HepG2 (cell line): ENCODE measurements around the gene ESRP2. TPM values are rescaled to one million over a fixed set of nuclear protein-coding genes. Genes with fewer than 3 reads are reported as not detected.

Experiments used
- ATAC-seq: fragments of 200-7000 bp; cut with Tn5 transposase; 3 replicates; pipeline ENCODE4 v1.9.1; 2020; ENCODE audit warnings: mild to moderate bottlenecking, moderate library complexity
- BruUV-seq: library from RNA; stranded (reverse); fragments of 400-500 nt; replicated peaks from 2 replicates; lab custom pipeline; 2021; lab: Mats Ljungman, UMichigan
- CTCF ChIA-PET: fragments of 300-600 bp; formaldehyde crosslinking; extraction: SDS; loops from one replicate; lab custom pipeline; 2021; ENCODE audit warnings: low total read pairs, inconsistent platforms, low intra/inter-chr PET ratio; lab: Yijun Ruan, JAX
- POLR2A ChIA-PET: fragments of 350-600 bp; sonication (Branson Sonifier 250); formaldehyde crosslinking; loops from one replicate; lab custom pipeline; 2020; ENCODE audit warnings: antibody characterized with exemption, inconsistent platforms; lab: Yijun Ruan, JAX
- DNase-seq: peaks from one replicate; pipeline ENCODE4 v3.0.0-alpha.2; 2015; ENCODE audit warnings: low spot score
- FAIRE-seq: peaks from 3 replicates; lab custom pipeline; 2011; peaks lifted over from hg19 to GRCh38; lab: Jason Lieb, UNC
- H2AFZ ChIP-seq: one replicate; pipeline ENCODE4 v1.6.1; 2011; ENCODE audit warnings: low read length, inconsistent platforms
- H3K27ac ChIP-seq: fragments of 300-600 bp; 3 replicates; pipeline ENCODE4 v1.8.0; 2011; ENCODE audit warnings: mixed run types, mild to moderate bottlenecking, mixed read lengths, low read length, inconsistent platforms; ENCODE audit not compliant: insufficient read depth; ENCODE audit errors: extremely low read length
- H3K27me3 ChIP-seq, 2 experiments: fragments of 200-600 bp in 1 of 2; 2 replicates in 1 of 2; 3 replicates in 1 of 2; pipeline versions ENCODE4 v1.6.0 to v1.8.0; 2011; ENCODE audit warnings: low read length in 2 of 2, mild to moderate bottlenecking in 2 of 2, moderate library complexity in 2 of 2, inconsistent platforms in 1 of 2; ENCODE audit not compliant: insufficient read depth in 2 of 2, control insufficient read depth in 1 of 2
- H3K36me3 ChIP-seq, 2 experiments: fragments of 200-600 bp in 1 of 2; replicated peaks in 1 of 2; 2 replicates in 1 of 2; 3 replicates in 1 of 2; pipeline versions ENCODE4 v1.5.1 to v1.8.0; 2011; ENCODE audit warnings: low read length in 2 of 2, inconsistent platforms in 1 of 2; ENCODE audit not compliant: insufficient read depth in 2 of 2, control insufficient read depth in 1 of 2
- H3K4me1 ChIP-seq: 2 replicates; pipeline ENCODE4 v1.5.1; 2012; ENCODE audit warnings: low read length, inconsistent platforms; ENCODE audit not compliant: insufficient read depth
- H3K4me2 ChIP-seq: 2 replicates; pipeline ENCODE4 v1.6.0; 2011; ENCODE audit warnings: low read depth, low read length, inconsistent platforms
- H3K4me3 ChIP-seq, 3 experiments: fragments of 200-600 bp in 1 of 3; sonication (generic), shearing (Covaris generic) in 1 of 3; replicated peaks in 1 of 3; 2 replicates each; pipeline ENCODE4 v1.5.1; 2011 to 2016; ENCODE audit warnings: low read length in 3 of 3, inconsistent platforms in 2 of 3, low read depth in 2 of 3, mild to moderate bottlenecking in 2 of 3, control low read depth in 1 of 3, mixed read lengths in 1 of 3; ENCODE audit not compliant: insufficient read depth in 1 of 3
- H3K79me2 ChIP-seq: one replicate; pipeline ENCODE4 v1.6.1; 2011; ENCODE audit warnings: low read length, inconsistent platforms; ENCODE audit not compliant: insufficient read depth
- H3K9ac ChIP-seq: 2 replicates; pipeline ENCODE4 v1.6.0; 2011; ENCODE audit warnings: mild to moderate bottlenecking, low read depth, low read length, inconsistent platforms; ENCODE audit not compliant: insufficient read depth
- H3K9me3 ChIP-seq: 2 replicates; pipeline ENCODE4 v1.5.1; 2012; ENCODE audit warnings: mild to moderate bottlenecking, low read length
- H4K20me1 ChIP-seq: 2 replicates; pipeline ENCODE4 v1.6.0; 2011; ENCODE audit warnings: inconsistent platforms, mild to moderate bottlenecking, low read length, moderate library complexity; ENCODE audit not compliant: insufficient read depth
- ARNT2 ChIP-seq: sonication (generic); formaldehyde crosslinking; IDR thresholded peaks from 2 replicates; pipeline ENCODE4 v1.8.0; 2022; ENCODE audit warnings: mild to moderate bottlenecking, low read depth, missing genetic modification reagents, moderate library complexity
- ATF4 ChIP-seq, 2 experiments: fragments of 450-650 bp in 1 of 2; sonication (generic) in 1 of 2; formaldehyde crosslinking; IDR thresholded peaks; 2 replicates each; pipeline versions ENCODE4 v1.5.0 to v1.8.0; 2020 to 2022; ENCODE audit warnings: mild to moderate bottlenecking in 1 of 2, missing genetic modification reagents in 1 of 2
- BCL6 ChIP-seq: IDR thresholded peaks from 2 replicates; pipeline ENCODE4 v1.6.1; 2016; ENCODE audit warnings: missing genetic modification reagents, missing compliant biosample characterization
- CAMTA2 ChIP-seq: sonication (generic); formaldehyde crosslinking; IDR thresholded peaks from 2 replicates; pipeline ENCODE4 v1.4.0; 2020; ENCODE audit warnings: mild to moderate bottlenecking, missing genetic modification reagents, borderline replicate concordance
- MEF2D ChIP-seq: sonication (generic); formaldehyde crosslinking; IDR thresholded peaks from 2 replicates; pipeline ENCODE4 v1.5.1; 2020; ENCODE audit warnings: mild to moderate bottlenecking, missing genetic modification reagents
- NRL ChIP-seq: sonication (generic); formaldehyde crosslinking; IDR thresholded peaks from 2 replicates; pipeline ENCODE4 v1.5.0; 2020; ENCODE audit warnings: missing genetic modification reagents, mild to moderate bottlenecking, moderate library complexity, borderline replicate concordance
- PHF21A ChIP-seq: sonication (generic); formaldehyde crosslinking; IDR thresholded peaks from 2 replicates; pipeline ENCODE4 v1.5.0; 2020; ENCODE audit warnings: mild to moderate bottlenecking, missing genetic modification reagents
- SNAPC5 ChIP-seq: sonication (generic); formaldehyde crosslinking; IDR thresholded peaks from 2 replicates; pipeline ENCODE4 v1.8.1; 2023; ENCODE audit warnings: mild to moderate bottlenecking, missing genetic modification reagents, borderline replicate concordance
- SRF ChIP-seq: IDR thresholded peaks from 2 replicates; pipeline ENCODE4 v1.6.1; 2011; ENCODE audit warnings: mild to moderate bottlenecking, low read depth, low read length, moderate library complexity
- TFDP2 ChIP-seq: sonication (generic); formaldehyde crosslinking; IDR thresholded peaks from 2 replicates; pipeline ENCODE4 v1.4.0; 2020; ENCODE audit warnings: missing genetic modification reagents
- ZFP90 ChIP-seq: sonication (generic); formaldehyde crosslinking; IDR thresholded peaks from 2 replicates; pipeline ENCODE4 v1.8.0; 2022; ENCODE audit warnings: missing genetic modification reagents, mild to moderate bottlenecking, inconsistent platforms, borderline replicate concordance
- ZNF18 ChIP-seq: sonication (generic); formaldehyde crosslinking; IDR thresholded peaks from 2 replicates; pipeline ENCODE4 v1.8.0; 2022; ENCODE audit warnings: mild to moderate bottlenecking, missing genetic modification reagents; ENCODE audit not compliant: insufficient replicate concordance
- ZNF280D ChIP-seq: sonication (generic); formaldehyde crosslinking; IDR thresholded peaks from 2 replicates; pipeline ENCODE4 v1.5.1; 2020; ENCODE audit warnings: mild to moderate bottlenecking, missing genetic modification reagents
- ZNF703 ChIP-seq: sonication (generic); formaldehyde crosslinking; IDR thresholded peaks from 2 replicates; pipeline ENCODE4 v1.5.1; 2020; ENCODE audit warnings: missing genetic modification reagents, mild to moderate bottlenecking, moderate library complexity, borderline replicate concordance
- WGBS: methylation state at CpG from one replicate; pipeline ENCODE4 v1.1.6; 2017; ENCODE audit warnings: low lambda C conversion rate; 5-methylcytosine and 5-hydroxymethylcytosine counted together
- in situ Hi-C: cut with HindIII; loops from 2 replicates; pipeline ENCODE4 v1.10.0; 2017; ENCODE audit warnings: low pct_unique_long_range_greater_than_20kb; ENCODE audit not compliant: extremely low pct_ligation_motif_present
- intact Hi-C: fragments of 100-400 bp; cut with micrococcal nuclease; formaldehyde crosslinking; loops from one replicate; pipeline ENCODE4 v1.10.0; 2022; ENCODE audit not compliant: unreplicated experiment
- polyA plus RNA-seq, 8 experiments: library from polyadenylated mRNA; depleted of rRNA in 3 of 8; stranded (reverse) in 7 of 8; unstranded in 1 of 8; fragments of >200 nt; fragmentation: Illumina TruSeq in 4 of 8; extraction: Trizol in 4 of 8; gene quantifications; 2 replicates each; pipeline versions ENCODE4 v1.2.1 to v1.2.3, GENCODE V29; 2011 to 2016; ENCODE audit warnings: low read depth in 4 of 8, missing spikeins in 1 of 8, mixed read lengths in 1 of 8; ENCODE audit not compliant: insufficient read depth in 1 of 8
- total RNA-seq, 5 experiments: library from RNA; depleted of rRNA; stranded (reverse); fragments of >200 nt; fragmentation: Illumina TruSeq; extraction: Trizol; gene quantifications; 2 replicates each; pipeline ENCODE4 v1.2.3, GENCODE V29; 2016; ENCODE audit warnings: low read depth in 1 of 5

Gene ESRP2
- total and polyA plus RNA-seq, 2 of the 13 experiments (the other 11 are each of a cell fraction or from before 2014, with no cell fraction given) = 21.1 to 32.4 TPM

GRCh38 chr16:68200088-68200783, 35.7 kb downstream of the ESRP2 start:
- CTCF ChIA-PET = no interaction called here
- Histone ChIP-seq H3K9me3 (no peaks in the 10 kb centered on the region), H3K4me3 (no peak overlapping the region), H4K20me1 (no peaks in the 10 kb centered on the region), H3K27ac (no peak overlapping the region), H3K36me3 (peaks cover 5 to 27% of the 10 kb centered on the region in 2 experiments; a peak in 3 of 5 replicates), H3K27me3 (no peaks in the 10 kb centered on the region), H2AFZ (no peak overlapping the region), H3K9ac (no peak overlapping the region), H3K4me1 (0 out of 2 replicates have a peak, but pooled peaks cover 7% of the 10 kb centered on the region), H3K79me2 (peaks cover 5% of the 10 kb centered on the region), H3K4me2 (no peak overlapping the region)
- TF ChIP-seq BCL6 (CRISPR knock-in tag) (no peak), MEF2D (CRISPR knock-in tag) (no peak), ZNF18 (CRISPR knock-in tag) (no peak), ATF4 (CRISPR knock-in tag; IDR thresholded peaks at IDR 0.05) (no peak), SRF (no peak), ARNT2 (CRISPR knock-in tag) (no peak), ZNF280D (CRISPR knock-in tag) (no peak), CAMTA2 (CRISPR knock-in tag) (no peak), ZNF703 (CRISPR knock-in tag) (no peak), SNAPC5 (CRISPR knock-in tag) (no peak), ZFP90 (CRISPR knock-in tag) (no peak), PHF21A (CRISPR knock-in tag) (no peak), NRL (no peak), TFDP2 (no peak)
- WGBS = 89% methylated on average over 3 of the region's 3 CpGs
- POLR2A ChIA-PET = interaction anchor here (1.1 kb wide), 2 partner anchors 28 to 115 kb away, joined by 3 to 5 read pairs; partner anchors contain the start of gene NFATC3
- FAIRE-seq = no peak
- BruUV-seq = no TSS peak
- no peak for ATAC-seq
- in situ Hi-C loops = no loop called here
- intact Hi-C loops = no loop called here
- DNase-seq = no peak
